ENCODE results near the gene SDCBP2. TPM values are rescaled to one million over a fixed set of nuclear protein-coding genes. Genes with fewer than 3 reads are reported as not detected.

SDCBP2 gene
- polyA plus RNA-seq, 1 donor (not counting 4 experiments of a cell fraction or from before 2014, with no cell fraction given): 36.0 TPM

DNA sequence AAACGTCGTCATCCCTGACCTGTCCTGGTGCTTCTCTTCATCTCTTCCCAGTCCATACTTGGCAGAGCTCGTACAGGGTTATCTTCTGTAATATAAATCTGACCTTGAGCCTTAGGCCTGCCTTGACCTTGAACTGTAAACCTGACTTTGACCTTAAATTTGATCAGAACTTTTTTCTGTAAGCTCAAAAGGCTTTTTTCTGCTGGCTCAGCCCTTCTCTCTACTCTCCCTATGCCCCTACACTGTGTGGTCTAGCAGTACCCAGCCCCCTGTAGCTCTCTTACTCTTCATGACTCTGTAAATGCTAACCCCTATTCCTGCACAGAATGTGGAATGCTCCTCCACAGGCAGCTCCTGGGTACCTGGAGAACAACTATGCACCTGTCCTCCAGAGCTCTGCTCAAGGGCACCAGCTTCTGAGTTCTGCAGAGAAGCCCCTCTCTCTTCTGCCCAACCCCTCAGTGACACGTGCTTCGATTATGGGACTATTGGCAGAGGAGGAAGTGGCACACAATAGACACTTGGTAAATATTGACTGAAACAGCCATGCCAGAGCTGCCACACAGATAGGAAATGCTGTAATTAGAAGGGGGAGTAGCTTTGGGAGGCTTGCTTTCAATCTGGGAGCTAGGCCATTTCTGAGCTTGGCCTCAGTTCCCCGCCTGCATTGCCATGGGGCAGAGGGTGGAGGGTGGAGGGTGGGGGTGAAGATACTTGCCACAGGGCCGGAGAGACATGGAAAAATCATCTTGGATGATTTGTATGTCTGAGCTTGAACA lies 47.5 kb downstream of the SDCBP2 start:
- no peak for FAIRE-seq
- no peaks in the 10 kb centered on the region for H3K36me3 ChIP-seq (ENCODE audit: control insufficient read depth in 2 of 2, extremely low read depth in 1 of 2, insufficient read depth in 2 of 2, low read length in 2 of 2)
- H3K9me3 ChIP-seq (ENCODE audit: control insufficient read depth, low read depth, low read length): no peaks in the 10 kb centered on the region
- H3K27ac ChIP-seq (ENCODE audit: control insufficient read depth, insufficient read depth, low read length): no peak overlapping the region
- DNase-seq (ENCODE audit: low read depth, low spot score): no peak
- no peak for TF ChIP-seq EZH2 (IDR thresholded peaks at IDR 0.05; ENCODE audit: low read length)
- TF ChIP-seq, protein P1, sequence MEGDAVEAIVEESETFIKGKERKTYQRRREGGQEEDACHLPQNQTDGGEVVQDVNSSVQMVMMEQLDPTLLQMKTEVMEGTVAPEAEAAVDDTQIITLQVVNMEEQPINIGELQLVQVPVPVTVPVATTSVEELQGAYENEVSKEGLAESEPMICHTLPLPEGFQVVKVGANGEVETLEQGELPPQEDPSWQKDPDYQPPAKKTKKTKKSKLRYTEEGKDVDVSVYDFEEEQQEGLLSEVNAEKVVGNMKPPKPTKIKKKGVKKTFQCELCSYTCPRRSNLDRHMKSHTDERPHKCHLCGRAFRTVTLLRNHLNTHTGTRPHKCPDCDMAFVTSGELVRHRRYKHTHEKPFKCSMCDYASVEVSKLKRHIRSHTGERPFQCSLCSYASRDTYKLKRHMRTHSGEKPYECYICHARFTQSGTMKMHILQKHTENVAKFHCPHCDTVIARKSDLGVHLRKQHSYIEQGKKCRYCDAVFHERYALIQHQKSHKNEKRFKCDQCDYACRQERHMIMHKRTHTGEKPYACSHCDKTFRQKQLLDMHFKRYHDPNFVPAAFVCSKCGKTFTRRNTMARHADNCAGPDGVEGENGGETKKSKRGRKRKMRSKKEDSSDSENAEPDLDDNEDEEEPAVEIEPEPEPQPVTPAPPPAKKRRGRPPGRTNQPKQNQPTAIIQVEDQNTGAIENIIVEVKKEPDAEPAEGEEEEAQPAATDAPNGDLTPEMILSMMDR (optimal IDR thresholded peaks at IDR 0.05 in 1 of 3, IDR thresholded peaks at IDR 0.05 in 1 of 3, conservative IDR thresholded peaks at IDR 0.05 in 1 of 3; ENCODE audit: extremely low read depth in 1 of 3, insufficient read depth in 2 of 3, low read length in 3 of 3): no peak
- H3K4me1 ChIP-seq (ENCODE audit: control insufficient read depth, extremely low read depth, insufficient read depth, low read length): no peaks in the 10 kb centered on the region
- no peak overlapping the region for H3K4me3 ChIP-seq (ENCODE audit: control insufficient read depth in 2 of 3, extremely low read depth in 1 of 3, insufficient read depth in 2 of 3, low read depth in 1 of 3, low read length in 3 of 3)
- H3K27me3 ChIP-seq (ENCODE audit: control insufficient read depth, extremely low read depth, insufficient read depth, low read length): no peaks in the 10 kb centered on the region
- no peaks in the 10 kb centered on the region for H4K20me1 ChIP-seq (ENCODE audit: control insufficient read depth, extremely low read depth, insufficient read depth, low read length)
- dilution Hi-C loops (cut with MboI; ENCODE audit: extremely low pct_ligation_motif_present, low sequenced_read_pairs): no loop called here
- H3K4me2 ChIP-seq (ENCODE audit: control insufficient read depth, extremely low read depth, insufficient read depth, low read depth, low read length): no peak overlapping the region
- no peaks in the 10 kb centered on the region for H3K79me2 ChIP-seq (ENCODE audit: control insufficient read depth, insufficient read depth, low read length)
- no peaks in the 10 kb centered on the region for H3K9me1 ChIP-seq (ENCODE audit: control insufficient read depth, extremely low read depth, insufficient read depth, low read length)
- no peak overlapping the region for H3K9ac ChIP-seq (ENCODE audit: control insufficient read depth, extremely low read depth, insufficient read depth, low read length)
- no peak overlapping the region for H2AFZ ChIP-seq (ENCODE audit: control insufficient read depth, low read length)

DNA sequence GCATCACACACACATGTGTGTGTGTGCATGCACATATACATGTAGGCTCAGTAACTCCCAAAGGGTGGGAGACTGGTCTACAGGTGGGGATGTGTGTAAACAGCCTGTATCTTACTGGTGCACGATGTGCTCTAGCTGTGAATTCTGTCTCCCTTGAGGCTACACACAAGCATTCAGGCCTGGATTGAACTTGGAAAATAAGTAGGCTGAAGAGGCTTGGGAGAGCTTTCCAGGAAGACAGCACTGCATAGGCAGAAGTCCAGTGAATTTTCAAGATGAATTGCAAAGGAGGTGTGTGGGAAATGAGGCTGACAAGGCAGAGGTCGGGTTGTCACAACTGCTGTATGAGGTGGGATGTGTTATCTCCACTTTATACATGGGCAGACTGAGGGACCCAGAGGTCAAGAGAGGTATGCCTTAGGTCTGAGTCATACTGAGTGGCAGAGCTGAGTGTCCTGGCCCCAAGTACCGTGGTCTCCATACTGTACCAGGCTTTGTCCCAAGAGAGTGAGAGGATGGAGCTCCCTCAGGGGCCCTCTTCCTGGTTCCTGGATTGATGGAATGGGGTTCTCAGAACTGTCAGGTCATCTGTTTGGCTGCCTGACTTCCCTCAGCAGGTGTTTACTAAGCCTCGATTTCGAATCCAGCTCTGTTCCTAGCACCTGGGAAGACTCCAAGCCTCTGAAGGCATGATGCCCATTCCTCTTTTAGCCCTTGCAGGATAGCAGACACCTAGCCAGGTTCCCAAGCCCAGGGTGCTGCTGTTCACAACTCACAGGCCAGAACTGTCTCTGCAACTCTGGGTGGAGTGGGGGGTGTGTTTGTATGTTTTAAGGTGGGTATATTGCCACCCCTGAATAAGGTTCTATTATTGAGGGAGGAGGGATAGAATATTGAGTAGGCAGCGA lies 48.5 kb downstream of the SDCBP2 start:
- Histone ChIP-seq H3K4me2 (ENCODE audit: control insufficient read depth, extremely low read depth, insufficient read depth, low read depth, low read length) (no peak overlapping the region), H3K9me3 (ENCODE audit: control insufficient read depth, low read depth, low read length) (no peaks in the 10 kb centered on the region), H3K36me3 (ENCODE audit: control insufficient read depth in 2 of 2, extremely low read depth in 1 of 2, insufficient read depth in 2 of 2, low read length in 2 of 2) (no peaks in the 10 kb centered on the region), H4K20me1 (ENCODE audit: control insufficient read depth, extremely low read depth, insufficient read depth, low read length) (no peaks in the 10 kb centered on the region), H2AFZ (ENCODE audit: control insufficient read depth, low read length) (no peak overlapping the region), H3K9ac (ENCODE audit: control insufficient read depth, extremely low read depth, insufficient read depth, low read length) (no peak overlapping the region), H3K9me1 (ENCODE audit: control insufficient read depth, extremely low read depth, insufficient read depth, low read length) (no peaks in the 10 kb centered on the region), H3K4me3 (ENCODE audit: control insufficient read depth in 2 of 3, extremely low read depth in 1 of 3, insufficient read depth in 2 of 3, low read depth in 1 of 3, low read length in 3 of 3) (no peak overlapping the region), H3K27ac (ENCODE audit: control insufficient read depth, insufficient read depth, low read length) (no peak overlapping the region), H3K27me3 (ENCODE audit: control insufficient read depth, extremely low read depth, insufficient read depth, low read length) (no peaks in the 10 kb centered on the region), H3K4me1 (ENCODE audit: control insufficient read depth, extremely low read depth, insufficient read depth, low read length) (no peaks in the 10 kb centered on the region), H3K79me2 (ENCODE audit: control insufficient read depth, insufficient read depth, low read length) (no peaks in the 10 kb centered on the region)
- dilution Hi-C loops (cut with MboI; ENCODE audit: extremely low pct_ligation_motif_present, low sequenced_read_pairs): no loop called here
- TF ChIP-seq EZH2 (IDR thresholded peaks at IDR 0.05; ENCODE audit: low read length): no peak
- TF ChIP-seq, protein P1 (optimal IDR thresholded peaks at IDR 0.05 in 1 of 3, IDR thresholded peaks at IDR 0.05 in 1 of 3, conservative IDR thresholded peaks at IDR 0.05 in 1 of 3; ENCODE audit: extremely low read depth in 1 of 3, insufficient read depth in 2 of 3, low read length in 3 of 3): no peak
- FAIRE-seq (no peak), DNase-seq (ENCODE audit: low read depth, low spot score) (no peak)

Measured in keratinocyte (primary cell).